Astrocyte of the cerebellum (primary cell): Measurements from ENCODE around the gene COL8A2.

Experiments used
- DNase-seq: peaks from one replicate; pipeline ENCODE4 v3.0.0-alpha.2; 2011; ENCODE audit warnings: low read depth
- H3K4me3 ChIP-seq: 2 replicates; pipeline ENCODE4 v1.5.1; 2011; ENCODE audit warnings: mild to moderate bottlenecking, low read depth, low read length, moderate library complexity
- in situ Hi-C: cut with HindIII; loops from 2 replicates; pipeline ENCODE4 v1.10.0; 2017; ENCODE audit warnings: low sequenced_read_pairs
- TF ChIP-seq, protein P1 (sequence below): IDR thresholded peaks from 2 replicates; pipeline ENCODE4 v1.5.1; 2012; ENCODE audit warnings: low read length, low read depth, moderate library complexity, mild to moderate bottlenecking; ENCODE audit errors: missing control alignments

Gene COL8A2

DNA sequence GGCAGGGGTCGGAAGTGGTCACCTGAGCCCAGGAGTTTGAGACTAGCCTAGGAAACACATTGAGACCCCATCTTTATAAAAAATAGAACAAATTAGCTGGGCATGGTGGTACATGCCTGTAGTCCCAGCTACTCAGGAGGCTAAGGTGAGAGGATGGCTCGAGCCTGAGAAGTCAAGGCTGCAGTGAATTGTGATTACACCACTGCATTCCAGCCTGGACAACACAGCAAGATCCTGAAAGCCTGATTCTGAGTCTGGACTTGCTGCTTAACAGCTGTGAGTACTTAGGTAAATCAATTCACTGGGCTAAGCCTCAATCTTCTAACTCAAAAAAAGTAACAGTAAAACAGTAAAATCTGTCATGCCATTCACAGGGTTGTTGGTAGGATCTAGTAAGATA, 19.4 kb upstream of the COL8A2 start:
- TF ChIP-seq, protein P1, sequence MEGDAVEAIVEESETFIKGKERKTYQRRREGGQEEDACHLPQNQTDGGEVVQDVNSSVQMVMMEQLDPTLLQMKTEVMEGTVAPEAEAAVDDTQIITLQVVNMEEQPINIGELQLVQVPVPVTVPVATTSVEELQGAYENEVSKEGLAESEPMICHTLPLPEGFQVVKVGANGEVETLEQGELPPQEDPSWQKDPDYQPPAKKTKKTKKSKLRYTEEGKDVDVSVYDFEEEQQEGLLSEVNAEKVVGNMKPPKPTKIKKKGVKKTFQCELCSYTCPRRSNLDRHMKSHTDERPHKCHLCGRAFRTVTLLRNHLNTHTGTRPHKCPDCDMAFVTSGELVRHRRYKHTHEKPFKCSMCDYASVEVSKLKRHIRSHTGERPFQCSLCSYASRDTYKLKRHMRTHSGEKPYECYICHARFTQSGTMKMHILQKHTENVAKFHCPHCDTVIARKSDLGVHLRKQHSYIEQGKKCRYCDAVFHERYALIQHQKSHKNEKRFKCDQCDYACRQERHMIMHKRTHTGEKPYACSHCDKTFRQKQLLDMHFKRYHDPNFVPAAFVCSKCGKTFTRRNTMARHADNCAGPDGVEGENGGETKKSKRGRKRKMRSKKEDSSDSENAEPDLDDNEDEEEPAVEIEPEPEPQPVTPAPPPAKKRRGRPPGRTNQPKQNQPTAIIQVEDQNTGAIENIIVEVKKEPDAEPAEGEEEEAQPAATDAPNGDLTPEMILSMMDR = no peak
- in situ Hi-C loops = no loop called here
- no peak for DNase-seq
- H3K4me3 ChIP-seq = no peak overlapping the region

DNA sequence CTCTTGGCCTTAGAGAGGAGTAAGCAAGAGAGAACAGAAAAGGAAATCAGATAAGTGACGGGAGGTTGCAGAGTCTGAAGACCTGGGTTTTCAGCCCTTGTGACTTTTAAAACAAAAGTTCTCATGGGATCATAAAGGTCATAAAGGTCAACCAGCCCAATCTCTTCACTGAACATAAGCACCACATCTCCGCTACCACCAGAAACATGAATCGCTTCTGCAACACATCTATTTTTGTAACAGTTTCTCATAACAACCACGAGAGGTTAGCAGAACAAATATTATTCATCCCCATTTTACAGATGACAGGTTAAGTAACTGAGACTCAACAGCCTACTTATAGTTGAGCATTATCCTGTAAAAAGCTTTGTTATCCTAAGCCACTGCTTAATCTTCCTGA, 18.4 kb upstream of the COL8A2 start:
- TF ChIP-seq, protein P1 = no peak
- no peak overlapping the region for H3K4me3 ChIP-seq
- in situ Hi-C loops = no loop called here
- no peak for DNase-seq

DNA sequence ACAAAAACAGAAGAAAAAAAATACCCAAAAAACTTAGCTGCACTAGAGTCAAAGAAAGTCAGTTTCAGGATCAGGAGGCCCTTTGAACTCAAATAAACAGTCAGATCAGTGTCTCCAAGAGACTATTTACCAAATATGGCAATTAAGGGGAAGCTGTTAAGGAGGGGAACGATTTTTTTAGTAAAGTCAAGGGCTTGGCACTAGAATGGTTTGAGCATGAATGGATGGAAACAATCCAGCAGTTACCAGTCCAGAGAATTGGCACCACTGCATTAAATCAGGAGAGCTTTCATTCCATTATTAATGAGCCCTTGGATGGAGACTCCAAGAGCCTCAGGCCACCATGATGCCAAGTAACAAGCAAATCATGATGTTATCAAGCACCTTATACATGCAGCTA, 17.1 kb upstream of the COL8A2 start:
- no peak for DNase-seq
- TF ChIP-seq, protein P1 = no peak
- H3K4me3 ChIP-seq = no peak overlapping the region
- in situ Hi-C loops = no loop called here

DNA sequence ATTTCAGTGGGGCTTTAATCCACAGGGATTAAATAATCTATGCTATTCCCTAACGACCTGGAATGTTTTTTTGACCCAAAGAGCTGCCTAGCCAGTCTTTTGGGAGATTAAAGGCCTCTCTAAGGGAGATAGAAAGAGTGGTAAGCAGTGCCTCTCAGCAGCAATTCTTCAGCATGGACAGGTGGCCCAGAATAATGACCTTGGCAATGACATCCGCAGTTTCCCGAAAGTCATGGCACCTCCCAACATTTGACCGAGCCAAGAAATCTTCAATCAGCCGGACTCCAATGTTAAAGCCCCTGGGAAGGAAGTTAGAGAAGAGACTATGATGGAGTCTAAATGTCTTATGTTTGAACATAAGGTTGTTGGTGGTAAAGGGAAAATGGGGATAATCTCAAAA, 14.5 kb upstream of the COL8A2 start:
- DNase-seq = no peak
- TF ChIP-seq, protein P1 = no peak
- in situ Hi-C loops = loop anchor here (5.0 kb wide), 1 partner anchor 153 kb away; no protein-coding TSS in a partner anchor
- H3K4me3 ChIP-seq = no peak overlapping the region

DNA sequence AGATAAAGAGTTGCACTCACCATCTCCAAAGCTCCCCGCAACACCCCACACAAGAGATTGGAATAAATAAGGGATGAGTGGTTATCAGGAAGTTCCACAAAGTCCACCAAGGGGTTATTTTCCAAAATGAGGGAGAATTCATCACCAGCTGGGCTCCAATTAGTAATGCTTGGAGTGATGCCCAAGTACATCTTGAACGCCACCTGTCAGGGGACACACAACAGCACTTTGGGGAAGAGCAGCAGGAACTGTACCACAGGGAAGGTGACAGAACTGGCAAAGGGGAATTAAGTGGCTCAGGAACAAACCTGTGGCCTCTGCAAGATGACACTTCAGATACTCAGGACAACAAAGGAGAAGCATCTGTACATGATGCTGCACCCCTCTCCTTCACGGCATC, 12.8 kb upstream of the COL8A2 start:
- no peak for DNase-seq
- H3K4me3 ChIP-seq = no peak overlapping the region
- TF ChIP-seq, protein P1 = no peak
- in situ Hi-C loops = loop anchor here (5.0 kb wide), 1 partner anchor 155 kb away; no protein-coding TSS in a partner anchor

DNA sequence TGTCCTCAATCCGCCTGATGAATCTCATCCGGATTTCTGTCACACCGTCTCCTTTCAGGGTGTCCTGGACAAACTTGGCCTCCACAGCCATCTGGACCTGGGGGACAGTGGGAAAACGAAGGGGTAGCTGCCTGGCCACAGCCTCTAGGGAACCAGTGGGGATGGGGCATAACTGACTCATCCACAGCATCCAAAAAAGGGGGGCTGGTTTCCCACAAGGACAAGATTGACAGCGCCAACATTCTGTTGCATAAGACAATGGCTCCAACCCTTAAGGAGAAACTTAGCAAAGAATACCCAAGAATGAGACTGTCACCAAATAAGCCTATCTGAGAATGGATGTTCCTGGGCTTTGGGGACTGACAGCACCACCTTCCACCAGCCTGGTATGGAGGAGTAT, 12.2 kb upstream of the COL8A2 start:
- in situ Hi-C loops = loop anchor here (5.0 kb wide), 1 partner anchor 155 kb away; no protein-coding TSS in a partner anchor
- TF ChIP-seq, protein P1 = no peak
- DNase-seq = no peak
- H3K4me3 ChIP-seq = no peak overlapping the region
